Activated effector memory CD4-positive, alpha-beta T cell treated with Interleukin-2 at 50 U/mL for 16 hours (primary cell): ENCODE measurements around the gene YBX2.
A peak's percentile ranks its signal among the peaks of the same experiment; 100 is the strongest.

ENCODE experiments used
- DNase-seq: peaks from one replicate; pipeline ENCODE4 v3.0.0-alpha.2; 2020

The YBX2 gene

GRCh38 chr17:7322520-7323194 lies 28.2 kb upstream of the YBX2 start:
- no peak for DNase-seq

GRCh38 chr17:7321466-7321865 lies 27.0 kb upstream of the YBX2 start:
- no peak for DNase-seq

- DNase-seq: no peak
These were observed 23.9 kb upstream of the YBX2 start for GRCh38 chr17:7318121-7318860.

GRCh38 chr17:7317161-7317803 lies 22.8 kb upstream of the YBX2 start:
- DNase-seq: no peak

- no peak for DNase-seq
These were observed 21.3 kb upstream of the YBX2 start for GRCh38 chr17:7315570-7316235.

GRCh38 chr17:7314719-7315569 lies 20.5 kb upstream of the YBX2 start, which contains the start of gene GPS2:
Gene GPS2, minus strand, starts transcription at chr17:7315360. Its CDS starts 308 bp downstream, at chr17:7315052.
- peak; percentile 89 for DNase-seq

- no peak for DNase-seq
These were observed 19.7 kb upstream of the YBX2 start for GRCh38 chr17:7313890-7314718.

GRCh38 chr17:7313088-7313889 lies 18.9 kb upstream of the YBX2 start:
- no peak for DNase-seq

- DNase-seq: no peak
These were observed 18.1 kb upstream of the YBX2 start for GRCh38 chr17:7312432-7313087.

- no peak for DNase-seq
These were observed 16.8 kb upstream of the YBX2 start for GRCh38 chr17:7311110-7311705.

- DNase-seq: no peak
These were observed 15.2 kb upstream of the YBX2 start for GRCh38 chr17:7309628-7310027.

- DNase-seq: peak; percentile 79
These were observed 14.4 kb upstream of the YBX2 start for GRCh38 chr17:7308625-7309433.

- DNase-seq: peak; percentile 33
These were observed 13.5 kb upstream of the YBX2 start for GRCh38 chr17:7307686-7308624.

- DNase-seq: peak; percentile 100
These were observed 12.7 kb upstream of the YBX2 start, which contains the start of gene EIF5A for GRCh38 chr17:7306911-7307685. Gene EIF5A, plus strand, starts transcription at chr17:7307628. Its CDS starts 2,008 bp downstream, at chr17:7309636.

GRCh38 chr17:7304179-7304578 lies 9.7 kb upstream of the YBX2 start:
- no peak for DNase-seq

- peak; percentile 38 for DNase-seq
These were observed 1.9 kb upstream of the YBX2 start for GRCh38 chr17:7296189-7296861.
